ENCODE measurements around the gene RCAN1. TPM values are rescaled to one million over a fixed set of nuclear protein-coding genes. Genes with fewer than 3 reads are reported as not detected.
A peak's percentile ranks its signal among the peaks of the same experiment; 100 is the strongest.

The RCAN1 gene
- total RNA-seq, 1 donor from 2014 or later: 61.5 TPM

GRCh38 chr21:34537838-34538237 lies 77.1 kb downstream of the RCAN1 start:
- DNase-seq (ENCODE audit: extremely low spot score, unreplicated experiment): no peak
- H3K36me3 Mint-ChIP-seq (ENCODE audit: unreplicated experiment): no peaks in the 10 kb centered on the region
- H3K4me1 Mint-ChIP-seq (ENCODE audit: unreplicated experiment): peaks cover 45% of the 10 kb centered on the region
- TF ChIP-seq CTCF (IDR thresholded peaks at IDR 0.05): no peak
- H3K27ac Mint-ChIP-seq (ENCODE audit: unreplicated experiment): no peak overlapping the region
- H3K9me3 Mint-ChIP-seq (ENCODE audit: unreplicated experiment): no peaks in the 10 kb centered on the region
- H3K4me3 Mint-ChIP-seq (ENCODE audit: unreplicated experiment): no peak overlapping the region
- H3K27me3 Mint-ChIP-seq (ENCODE audit: unreplicated experiment): no peaks in the 10 kb centered on the region

- H3K9me3 Mint-ChIP-seq (ENCODE audit: unreplicated experiment): no peaks in the 10 kb centered on the region
- no peak for DNase-seq (ENCODE audit: extremely low spot score, unreplicated experiment)
These were observed 78.1 kb downstream of the RCAN1 start for GRCh38 chr21:34536820-34537219.

GRCh38 chr21:34536311-34536710 lies 78.6 kb downstream of the RCAN1 start:
- H3K4me3 Mint-ChIP-seq (ENCODE audit: unreplicated experiment): no peak overlapping the region
- no peaks in the 10 kb centered on the region for H3K27me3 Mint-ChIP-seq (ENCODE audit: unreplicated experiment)
- H3K27ac Mint-ChIP-seq (ENCODE audit: unreplicated experiment): peak overlapping the region; percentile 79
- H3K9me3 Mint-ChIP-seq (ENCODE audit: unreplicated experiment): no peaks in the 10 kb centered on the region
- H3K4me1 Mint-ChIP-seq (ENCODE audit: unreplicated experiment): peaks cover 56% of the 10 kb centered on the region
- H3K36me3 Mint-ChIP-seq (ENCODE audit: unreplicated experiment): no peaks in the 10 kb centered on the region
- DNase-seq (ENCODE audit: extremely low spot score, unreplicated experiment): no peak
- no peak for TF ChIP-seq CTCF (IDR thresholded peaks at IDR 0.05)

More at GRCh38 chr21:34536820-34537219, 78.1 kb downstream of the RCAN1 start:
- no peaks in the 10 kb centered on the region for H3K36me3 Mint-ChIP-seq (ENCODE audit: unreplicated experiment)
- H3K4me3 Mint-ChIP-seq (ENCODE audit: unreplicated experiment): no peak overlapping the region
- peaks cover 51% of the 10 kb centered on the region for H3K4me1 Mint-ChIP-seq (ENCODE audit: unreplicated experiment)
- peak overlapping the region; percentile 79 for H3K27ac Mint-ChIP-seq (ENCODE audit: unreplicated experiment)
- no peak for TF ChIP-seq CTCF (IDR thresholded peaks at IDR 0.05)
- H3K27me3 Mint-ChIP-seq (ENCODE audit: unreplicated experiment): no peaks in the 10 kb centered on the region

GRCh38 chr21:34535886-34536285 lies 79.0 kb downstream of the RCAN1 start:
- Mint-ChIP-seq H3K4me1 (ENCODE audit: unreplicated experiment) (peaks cover 61% of the 10 kb centered on the region), H3K27me3 (ENCODE audit: unreplicated experiment) (no peaks in the 10 kb centered on the region), H3K27ac (ENCODE audit: unreplicated experiment) (peak overlapping the region; percentile 79), H3K36me3 (ENCODE audit: unreplicated experiment) (no peaks in the 10 kb centered on the region), H3K9me3 (ENCODE audit: unreplicated experiment) (no peaks in the 10 kb centered on the region), H3K4me3 (ENCODE audit: unreplicated experiment) (no peak overlapping the region)
- TF ChIP-seq CTCF (IDR thresholded peaks at IDR 0.05): no peak
- DNase-seq (ENCODE audit: extremely low spot score, unreplicated experiment): no peak

- H3K4me1 Mint-ChIP-seq (ENCODE audit: unreplicated experiment): peaks cover 68% of the 10 kb centered on the region
- H3K27me3 Mint-ChIP-seq (ENCODE audit: unreplicated experiment): no peaks in the 10 kb centered on the region
- peak overlapping the region; percentile 74 for H3K27ac Mint-ChIP-seq (ENCODE audit: unreplicated experiment)
- H3K36me3 Mint-ChIP-seq (ENCODE audit: unreplicated experiment): no peaks in the 10 kb centered on the region
- DNase-seq (ENCODE audit: extremely low spot score, unreplicated experiment): no peak
- no peak overlapping the region for H3K4me3 Mint-ChIP-seq (ENCODE audit: unreplicated experiment)
- TF ChIP-seq CTCF (IDR thresholded peaks at IDR 0.05): no peak
- no peaks in the 10 kb centered on the region for H3K9me3 Mint-ChIP-seq (ENCODE audit: unreplicated experiment)
These were observed 80.4 kb downstream of the RCAN1 start for GRCh38 chr21:34534522-34534921.

Measured in osteocyte (in vitro differentiated cells).